NOMO-1 treated with DMSO at 0.1 percent for 48 hours (cell line): ENCODE data around the gene LIMCH1.

ENCODE experiments used
- DNase-seq: peaks from one replicate; lab custom pipeline; 2025; ENCODE audit not compliant: unreplicated experiment; lab: John Stamatoyannopoulos, UW

Gene LIMCH1

GRCh38 chr4:41602886-41603498 is 65.0 kb downstream of the LIMCH1 start:
- no peak for DNase-seq

DNA sequence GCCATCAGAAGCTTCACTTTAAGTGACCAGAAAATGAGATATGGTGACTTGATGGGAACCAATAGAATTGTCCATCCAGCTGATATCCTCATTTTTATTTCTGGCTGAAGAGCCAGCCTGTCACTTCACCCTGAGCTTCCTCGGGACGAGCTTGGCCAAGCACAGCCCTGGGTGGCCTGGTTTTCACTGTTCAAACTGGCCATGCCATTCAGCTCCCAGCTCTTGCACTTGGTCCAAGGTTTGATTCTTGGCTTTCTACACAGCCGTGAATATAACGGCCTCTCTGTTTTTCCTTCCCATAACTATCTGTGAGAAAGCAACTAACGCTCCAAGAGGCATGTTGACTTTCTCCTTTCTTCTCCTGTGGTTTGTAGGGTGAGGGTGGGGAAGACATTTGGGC is 71.9 kb downstream of the LIMCH1 start:
- no peak for DNase-seq

GRCh38 chr4:41610474-41610873 is 72.5 kb downstream of the LIMCH1 start:
- DNase-seq, result no peak

DNA sequence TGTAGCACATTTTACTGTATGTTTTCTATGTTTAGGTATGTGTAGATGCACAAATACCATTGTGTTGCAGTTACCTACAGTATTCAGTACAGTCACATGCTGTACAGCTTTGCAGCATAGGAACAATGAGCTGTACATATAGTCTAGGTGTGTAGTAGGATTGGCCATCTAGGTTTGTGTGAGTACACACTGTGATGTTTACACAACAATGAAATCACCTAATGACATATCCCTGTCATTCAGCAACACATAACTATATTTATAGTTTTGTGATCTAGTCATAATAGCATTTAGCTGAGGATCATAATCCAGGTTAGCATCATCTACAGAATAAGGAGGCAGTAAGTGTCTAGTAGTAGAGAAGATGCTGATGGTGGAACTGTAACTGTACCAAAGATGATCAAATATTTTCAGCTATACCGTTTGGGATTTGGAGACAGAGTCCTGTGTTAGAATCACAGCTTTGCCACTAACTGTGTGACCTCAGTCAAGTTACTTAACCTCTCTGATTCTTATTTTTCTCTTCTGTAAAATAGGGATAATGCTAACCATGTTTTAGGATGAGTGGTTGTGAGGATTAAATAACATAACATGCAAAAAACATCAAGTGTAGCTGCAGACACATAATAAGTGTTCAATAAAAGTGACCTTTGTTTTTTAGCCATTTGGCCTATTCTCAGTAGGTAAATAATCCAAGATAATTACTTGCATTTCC is 73.3 kb downstream of the LIMCH1 start:
- no peak for DNase-seq

DNA sequence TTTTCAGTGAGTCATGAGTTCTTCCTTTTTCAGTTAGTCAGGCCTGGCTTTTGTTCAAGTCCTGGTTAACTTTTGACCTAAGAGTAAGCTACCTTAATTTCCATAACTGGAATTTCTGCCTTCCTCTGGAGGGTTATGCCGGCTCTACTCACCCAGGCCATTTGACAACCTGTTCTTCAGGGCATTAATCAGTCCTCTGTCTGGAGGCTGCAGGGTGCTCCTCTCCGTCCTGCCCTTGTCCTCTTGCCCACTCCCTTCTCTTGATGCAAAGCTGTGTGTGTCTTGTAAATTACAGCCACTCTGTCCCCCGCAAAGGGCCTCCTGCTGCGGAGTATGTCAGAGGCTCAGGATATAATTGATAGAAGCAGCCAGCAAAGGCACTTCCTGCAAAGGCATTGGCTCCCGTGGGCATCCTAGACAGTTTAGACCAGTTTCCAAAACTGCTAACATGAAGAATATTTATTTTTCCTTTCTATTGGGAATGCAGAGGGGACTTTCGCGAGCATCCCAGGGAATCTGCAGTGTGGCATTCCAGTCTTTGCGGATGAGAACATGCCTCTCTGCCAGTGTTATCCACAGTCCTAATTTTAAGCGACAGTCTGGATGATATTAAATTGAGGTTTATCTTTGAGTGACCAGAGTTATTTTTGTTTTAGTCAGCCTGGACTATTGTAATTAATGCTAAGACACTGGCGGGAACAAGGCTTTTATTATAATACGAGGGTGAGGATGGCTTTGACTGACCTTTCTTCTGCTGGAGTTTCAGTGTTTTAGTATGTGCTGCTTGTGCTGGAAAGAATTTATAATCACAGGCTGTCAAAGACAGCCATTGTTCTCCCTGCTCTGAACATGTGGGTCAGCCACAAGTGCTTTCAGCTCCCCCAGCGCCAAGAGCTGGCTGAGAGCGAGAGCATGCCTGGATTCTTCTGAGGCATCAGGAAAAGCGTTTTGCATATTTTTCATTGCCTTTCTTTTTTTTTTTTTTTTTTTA is 74.2 kb downstream of the LIMCH1 start:
- no peak for DNase-seq

DNA sequence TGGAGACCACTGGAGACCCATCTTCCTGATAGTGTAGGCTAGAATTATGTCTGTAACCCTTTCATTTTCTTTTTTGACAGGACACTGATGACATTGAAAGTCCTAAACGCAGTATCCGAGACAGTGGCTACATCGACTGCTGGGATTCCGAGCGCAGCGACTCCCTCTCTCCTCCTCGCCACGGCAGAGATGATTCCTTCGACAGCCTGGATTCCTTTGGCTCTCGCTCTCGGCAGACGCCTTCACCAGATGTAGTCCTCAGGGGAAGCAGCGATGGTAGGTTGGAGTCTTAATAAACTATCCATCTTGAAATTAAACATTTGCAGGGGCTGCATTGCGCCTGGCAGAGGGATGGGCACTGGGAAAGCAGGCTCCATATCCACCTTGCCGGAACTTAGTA is 75.4 kb downstream of the LIMCH1 start:
- no peak for DNase-seq

- DNase-seq, result no peak
Observed at GRCh38 chr4:41613821-41614220, 75.9 kb downstream of the LIMCH1 start.

GRCh38 chr4:41614519-41614918 is 76.6 kb downstream of the LIMCH1 start:
- no peak for DNase-seq

DNA sequence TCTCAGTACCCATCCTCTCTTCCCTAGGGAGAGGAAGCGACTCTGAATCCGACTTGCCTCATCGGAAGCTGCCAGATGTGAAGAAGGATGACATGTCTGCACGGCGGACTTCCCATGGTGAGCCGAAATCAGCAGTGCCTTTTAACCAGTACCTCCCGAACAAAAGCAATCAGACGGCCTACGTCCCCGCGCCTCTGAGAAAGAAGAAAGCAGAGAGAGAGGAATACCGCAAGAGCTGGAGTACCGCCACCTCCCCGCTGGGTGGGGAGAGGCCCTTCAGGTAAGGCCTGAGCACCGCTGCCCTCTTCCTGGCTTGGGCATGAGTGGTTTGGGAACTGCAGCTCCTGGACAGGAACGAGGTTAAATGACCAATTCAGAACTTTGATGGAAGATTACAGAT is 81.2 kb downstream of the LIMCH1 start:
- no peak for DNase-seq

DNA sequence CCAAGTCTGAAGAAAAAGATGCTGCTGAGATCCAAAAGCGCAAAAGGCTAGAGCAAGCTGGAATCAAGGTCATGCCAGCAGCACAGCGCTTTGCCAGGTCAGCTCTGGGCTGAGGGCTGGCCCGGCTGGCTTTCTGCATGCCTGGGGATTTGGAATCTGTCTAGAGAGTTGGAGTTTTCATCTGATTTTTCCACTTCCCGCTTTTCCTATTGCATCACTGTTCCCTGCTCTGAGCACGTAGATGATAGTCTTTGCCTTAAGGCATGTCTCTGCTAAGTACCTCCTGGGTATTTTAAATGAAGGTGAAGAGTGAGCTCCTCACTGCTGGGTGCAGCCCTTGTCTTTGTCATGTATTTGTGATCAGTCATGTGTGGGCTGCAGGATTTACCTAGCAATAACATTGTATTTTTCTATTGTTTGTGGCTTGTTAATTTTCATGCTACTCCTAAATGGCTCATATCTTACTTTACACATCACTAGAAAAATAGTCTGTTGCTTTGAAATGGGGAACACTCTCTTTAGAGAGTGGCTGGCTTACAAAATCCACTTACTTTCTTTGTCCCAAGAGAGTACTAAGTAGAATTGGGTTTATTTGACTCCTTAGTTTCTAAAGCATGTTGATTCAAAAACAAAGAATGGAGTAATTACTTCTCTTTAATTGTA is 82.8 kb downstream of the LIMCH1 start:
- DNase-seq, result no peak

DNA sequence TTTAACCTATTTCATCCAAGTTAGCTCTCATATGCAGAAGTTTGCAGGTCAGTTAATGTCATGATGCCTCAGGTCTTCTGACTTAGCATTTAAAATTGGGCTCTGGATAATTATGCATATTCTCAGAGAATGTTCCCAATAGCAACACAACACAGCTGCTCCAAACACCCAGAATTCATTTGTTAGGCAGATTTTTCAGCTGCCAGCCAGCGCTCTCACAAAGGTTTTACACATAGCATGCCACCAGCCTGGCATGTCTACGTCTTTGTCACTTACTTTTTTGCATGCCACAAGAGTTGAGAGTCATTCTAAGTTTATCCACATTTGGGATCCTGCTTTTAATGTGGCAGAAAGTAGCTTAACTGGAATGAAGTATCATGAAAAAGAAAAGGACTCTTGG is 84.8 kb downstream of the LIMCH1 start:
- DNase-seq, result no peak

GRCh38 chr4:41624765-41625164 is 86.8 kb downstream of the LIMCH1 start:
- no peak for DNase-seq

GRCh38 chr4:41625531-41625930 is 87.6 kb downstream of the LIMCH1 start:
- no peak for DNase-seq

GRCh38 chr4:41628936-41629335 is 91.0 kb downstream of the LIMCH1 start:
- no peak for DNase-seq

DNA sequence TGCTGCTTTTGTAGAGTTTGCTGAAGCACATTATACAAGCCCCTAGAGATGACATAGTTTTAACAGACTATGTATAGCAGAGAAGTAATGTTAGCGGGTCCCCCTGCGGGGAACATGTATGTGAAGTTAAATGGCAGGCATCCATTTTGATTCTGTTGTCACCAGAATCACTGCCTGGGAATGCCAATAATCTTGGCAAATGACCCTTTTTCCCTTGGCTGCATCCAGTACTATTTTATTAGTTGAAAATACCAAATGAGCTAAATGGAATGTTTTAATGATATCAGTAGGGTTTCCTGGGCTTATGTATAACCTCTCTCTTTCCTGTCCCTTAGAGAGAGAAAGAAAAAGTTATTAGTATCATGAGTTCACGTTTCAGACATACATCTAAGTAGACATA is 93.6 kb downstream of the LIMCH1 start:
- no peak for DNase-seq

DNA sequence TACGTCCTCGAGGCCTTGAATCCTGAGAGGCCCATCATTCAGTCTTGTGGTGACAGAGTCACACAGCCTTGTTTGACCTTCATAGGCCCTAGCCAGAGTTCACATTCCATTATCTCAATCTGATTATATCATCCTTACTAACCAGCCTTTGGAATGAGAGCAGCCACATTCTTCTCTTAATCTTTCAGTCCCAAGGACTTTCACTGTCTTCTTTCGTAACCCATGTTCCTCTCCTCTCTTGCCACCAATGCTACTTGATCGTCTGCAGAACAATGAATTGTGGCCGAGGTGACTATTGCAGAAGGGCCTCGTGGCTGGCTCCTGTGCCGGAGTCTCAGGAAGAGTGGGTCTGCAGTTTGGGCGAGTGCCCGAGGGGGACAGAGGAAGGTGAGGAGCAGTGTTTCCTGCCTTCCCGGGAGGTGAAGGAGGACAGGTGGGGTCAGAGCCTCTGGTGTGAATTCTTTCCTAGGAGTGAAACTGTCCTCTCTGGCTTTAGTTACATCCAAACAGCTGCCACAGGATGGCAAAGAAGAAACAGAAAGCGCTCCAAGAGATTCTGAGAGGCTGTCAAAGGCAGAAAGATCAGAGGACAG is 94.6 kb downstream of the LIMCH1 start:
- DNase-seq, result no peak

DNA sequence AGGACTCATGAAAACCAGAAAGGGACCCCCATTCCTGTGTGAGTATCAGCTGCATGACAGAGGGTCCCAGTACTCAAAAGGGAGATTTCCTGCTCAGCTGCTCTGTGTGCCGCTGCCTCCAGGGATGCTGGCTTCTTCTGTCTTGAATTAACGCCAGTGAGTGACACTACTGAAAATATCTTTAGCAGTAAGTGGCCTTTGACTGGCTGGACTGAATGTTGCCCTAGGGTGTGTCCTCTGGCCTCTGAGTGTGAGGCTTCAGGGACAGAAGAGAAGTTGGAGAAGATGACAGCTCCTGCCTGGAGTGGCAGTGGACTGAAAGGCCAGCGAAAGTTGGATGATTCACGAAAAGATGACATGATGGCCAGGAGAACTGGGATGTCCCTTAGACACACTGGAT is 95.4 kb downstream of the LIMCH1 start:
- DNase-seq, result no peak

DNA sequence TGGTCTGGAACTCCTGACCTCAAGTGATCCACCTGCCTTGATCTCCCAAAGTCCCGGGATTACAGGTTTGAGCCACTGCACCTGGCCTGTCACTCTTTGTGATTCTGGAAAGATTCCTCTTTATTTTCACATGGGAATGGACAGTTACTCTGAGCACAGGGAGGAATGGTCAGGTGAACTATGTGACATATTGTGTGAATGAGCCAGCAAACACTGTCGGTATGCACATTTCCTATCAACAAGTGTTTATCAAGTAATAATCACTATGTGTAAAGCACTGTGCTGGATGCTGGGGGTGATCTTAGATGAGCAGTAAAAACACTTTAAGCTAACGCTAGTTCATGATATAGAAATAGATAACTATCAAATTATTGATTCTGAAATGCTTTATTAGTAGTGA is 97.5 kb downstream of the LIMCH1 start:
- no peak for DNase-seq

- no peak for DNase-seq
Observed at GRCh38 chr4:41638203-41638602, 100.2 kb downstream of the LIMCH1 start.

DNA sequence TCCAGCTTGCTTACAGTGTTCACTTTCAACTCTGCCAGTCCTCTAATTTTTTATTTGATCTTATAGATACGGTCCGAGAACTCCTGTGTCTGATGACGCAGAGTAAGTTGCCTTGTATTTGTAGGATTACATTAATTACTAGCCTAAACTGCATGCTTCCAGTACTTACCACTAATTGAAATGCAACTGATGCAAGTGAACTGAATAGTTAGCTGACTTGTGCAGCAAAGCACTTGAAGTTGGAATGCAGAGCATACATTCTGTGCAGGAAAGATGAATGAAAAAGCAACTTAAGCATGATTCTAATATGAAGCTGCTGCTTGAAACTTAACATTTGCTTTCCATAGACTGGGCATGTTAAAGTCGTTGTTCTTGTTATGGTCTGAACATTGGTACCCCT is 100.9 kb downstream of the LIMCH1 start:
- DNase-seq, result no peak

DNA sequence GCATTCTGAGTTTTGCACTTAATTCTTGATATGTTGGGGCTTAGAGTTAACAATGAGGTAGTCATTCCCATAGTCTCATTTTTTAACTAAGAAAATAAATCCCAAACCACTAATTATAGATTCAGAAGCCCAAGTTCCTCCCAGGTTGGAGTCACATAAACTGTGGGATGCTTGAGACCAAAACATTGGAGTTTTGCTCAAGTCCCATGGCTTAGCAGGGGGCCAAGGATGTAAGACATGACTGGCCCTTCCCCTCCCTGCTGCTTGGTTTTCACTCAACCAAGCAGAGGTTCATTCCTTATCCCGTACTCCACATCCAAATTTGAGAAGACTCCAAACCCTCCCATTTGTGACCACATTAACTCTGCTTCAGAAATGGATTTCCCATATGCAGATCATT is 101.3 kb downstream of the LIMCH1 start:
- no peak for DNase-seq
